Putamen (tissue), 1 donor: ENCODE data around the gene RYR2.

Experiments used
- DNase-seq: peaks from one replicate; pipeline ENCODE4 v3.0.0-alpha.2; 2016; ENCODE audit warnings: low spot score

Gene RYR2

DNA sequence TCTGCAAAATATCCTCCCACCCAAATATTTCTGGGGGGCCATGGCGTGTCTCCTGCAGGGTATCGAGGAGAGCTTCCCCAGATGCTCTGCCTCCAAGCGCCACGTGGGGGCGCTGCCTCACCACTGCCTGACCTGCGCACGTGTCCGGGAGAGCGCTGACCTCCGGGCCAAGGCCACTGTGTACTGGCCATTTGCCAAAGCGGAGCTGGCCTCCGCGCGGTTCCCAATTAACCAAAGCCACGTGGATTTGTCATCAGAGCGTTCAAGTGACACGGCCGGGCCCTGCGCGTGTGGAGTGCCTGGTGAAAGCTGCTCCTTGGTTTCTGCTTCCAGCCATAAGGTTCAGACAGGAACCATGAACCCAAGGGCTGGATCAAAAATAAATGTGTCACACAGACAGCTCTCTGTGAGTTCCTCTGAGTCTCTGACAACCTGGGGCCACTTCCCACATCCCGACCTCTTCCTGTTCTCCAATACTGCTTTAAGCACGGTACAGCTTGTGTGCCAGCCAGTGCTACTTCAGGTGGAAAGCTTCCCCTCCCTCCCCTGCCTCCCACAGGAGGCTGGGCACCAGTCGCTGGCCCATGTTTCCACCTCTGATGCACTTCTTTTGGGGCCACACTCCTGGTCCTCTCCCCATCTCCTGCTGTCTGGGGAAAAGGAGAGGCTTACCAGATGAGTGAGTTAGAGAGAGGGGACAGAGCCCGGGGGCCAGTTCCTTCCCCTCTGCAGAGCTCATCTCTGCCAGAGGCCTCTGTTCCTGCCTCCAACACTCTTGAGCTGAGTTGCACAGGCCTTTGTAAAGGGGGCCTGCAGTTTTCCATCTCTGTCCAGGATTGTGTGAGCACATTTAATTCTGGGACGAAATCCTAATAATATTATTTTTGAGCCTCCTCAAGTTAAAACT is 822.6 kb downstream of the RYR2 start:
- peak; percentile 47 for DNase-seq

DNA sequence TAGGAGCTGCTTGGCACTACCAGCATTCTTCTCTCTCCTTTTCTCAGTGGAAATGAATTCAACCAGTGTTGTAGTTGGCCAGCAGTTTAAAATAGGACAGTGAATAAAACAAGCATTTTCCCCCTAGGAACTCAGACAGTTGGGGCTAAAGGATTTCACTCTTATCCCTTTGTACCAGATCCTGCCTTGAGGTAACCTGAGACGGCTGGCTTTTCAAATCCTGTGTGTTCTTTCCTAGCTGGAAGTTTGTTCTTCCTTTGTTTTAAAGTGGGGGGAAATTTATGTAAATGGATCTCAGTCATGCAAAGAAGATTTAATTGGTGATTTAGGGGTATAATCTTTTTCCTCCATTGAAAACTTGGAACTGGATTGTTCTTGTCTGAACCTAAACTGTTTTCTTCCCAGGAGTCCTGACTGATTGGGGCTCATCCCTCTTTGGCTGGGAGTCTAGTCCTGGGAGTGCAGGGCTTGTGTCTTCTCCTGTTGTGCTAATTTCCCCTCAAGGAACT is 825.5 kb downstream of the RYR2 start:
- no peak for DNase-seq

- DNase-seq = no peak
Measured at GRCh38 chr1:237868817-237869600, 827.0 kb downstream of the RYR2 start.

GRCh38 chr1:237873487-237874211 is 831.7 kb downstream of the RYR2 start:
- no peak for DNase-seq

DNA sequence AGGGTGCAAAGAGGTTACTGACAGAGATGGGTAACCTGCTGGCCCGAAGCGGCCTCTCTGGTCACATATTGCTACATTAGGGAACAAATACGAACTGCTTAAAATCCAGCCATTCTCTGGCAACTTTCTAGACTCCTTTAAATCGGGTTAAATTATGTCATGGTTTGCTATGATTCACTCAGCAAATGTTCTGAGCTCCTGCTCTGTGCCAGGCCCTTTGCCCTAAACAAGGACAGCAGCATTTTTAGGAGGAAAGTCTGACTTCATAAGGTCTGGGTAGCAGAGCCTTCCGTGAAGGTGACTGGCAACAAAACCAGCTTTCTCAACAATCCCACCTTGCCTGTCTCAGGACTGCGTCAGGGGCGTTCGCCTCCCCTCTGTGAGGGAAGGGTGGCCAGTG is 833.3 kb downstream of the RYR2 start:
- DNase-seq = no peak

- DNase-seq = no peak
Measured at GRCh38 chr1:237877631-237878030, 835.6 kb downstream of the RYR2 start.

- no peak for DNase-seq
Measured at GRCh38 chr1:237878406-237878805, 836.4 kb downstream of the RYR2 start.

- no peak for DNase-seq
Measured at GRCh38 chr1:237879195-237879594, 837.2 kb downstream of the RYR2 start.
